Stimulated activated CD8-positive, alpha-beta memory T cell treated with anti-CD3 and anti-CD28 coated beads, Interleukin-4, amount 100 ng/mL, for 48 hours (primary cell): Measurements from ENCODE around the gene SULT1C4.
"Not testable (repeated sequence)": the region's sequence is repeated elsewhere in the genome, so short reads cannot be mapped to it uniquely, and the experiment has no call there.

Experiments used
- DNase-seq: peaks from one replicate; pipeline ENCODE4 v3.0.0-alpha.2; 2020

The SULT1C4 gene

DNA sequence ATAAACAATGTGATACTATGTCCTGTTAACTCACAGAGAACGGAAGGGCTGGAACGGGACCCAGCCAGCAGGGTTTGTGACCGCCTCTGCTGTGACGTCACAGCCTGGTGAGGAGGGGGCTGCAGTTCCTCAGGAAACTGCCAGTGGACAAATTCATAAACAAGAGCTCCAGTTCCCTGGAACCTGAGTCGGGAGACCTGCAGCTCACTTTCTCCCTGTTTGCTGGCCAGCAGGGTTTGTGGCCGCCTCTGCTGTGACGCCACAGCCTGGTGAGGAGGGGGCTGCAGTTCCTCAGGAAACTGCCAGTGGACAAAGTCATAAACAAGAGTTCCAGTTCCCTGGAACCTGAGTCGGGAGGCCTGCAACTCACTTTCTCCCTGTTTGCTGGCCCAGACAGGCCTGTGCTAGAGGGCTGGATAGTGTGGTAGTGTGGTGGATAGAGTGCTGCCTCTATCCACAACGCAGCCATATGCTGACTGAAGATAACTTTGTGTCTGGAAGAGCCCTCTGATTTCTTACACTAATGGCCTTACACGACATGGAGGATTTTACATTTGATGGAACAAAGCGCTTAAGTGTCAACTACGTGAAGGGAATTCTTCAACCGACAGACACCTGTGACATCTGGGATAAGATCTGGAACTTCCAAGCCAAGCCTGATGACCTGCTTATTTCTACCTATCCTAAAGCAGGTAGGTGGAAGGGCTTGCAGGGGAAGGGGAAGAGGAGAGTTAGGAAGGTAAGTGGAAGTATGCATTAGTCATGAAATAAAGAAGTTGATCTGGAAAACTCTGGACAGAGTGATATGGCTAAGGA is at the start of gene SULT1C4:
SULT1C4 (plus strand) TSS at position 140 of the 816 bp plus-strand sequence; CDS start at position 524, 384 bp downstream.
- DNase-seq = no peak

DNA sequence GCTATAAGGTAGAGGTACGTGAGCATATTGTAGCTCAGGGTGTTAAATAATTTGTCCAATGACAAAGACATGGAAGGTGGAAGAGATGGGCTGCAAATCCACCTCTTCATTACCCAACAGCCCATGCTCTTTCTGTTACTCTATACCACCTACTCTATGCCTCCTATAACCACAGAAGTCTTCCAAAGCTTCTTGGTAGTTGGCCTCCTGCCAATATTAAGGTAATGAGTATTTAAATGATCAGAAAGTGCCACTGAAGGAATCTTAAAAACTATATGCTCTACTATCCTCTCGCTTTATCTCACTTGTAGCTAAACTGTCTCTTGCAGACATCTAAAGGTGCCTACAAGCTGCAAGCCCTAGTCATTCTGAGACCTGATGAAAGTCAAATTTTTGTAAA is 48.0 kb upstream of the SULT1C4 start:
- no peak for DNase-seq

- DNase-seq = no peak
These were observed 46.8 kb upstream of the SULT1C4 start for GRCh38 chr2:108330979-108331378.

DNA sequence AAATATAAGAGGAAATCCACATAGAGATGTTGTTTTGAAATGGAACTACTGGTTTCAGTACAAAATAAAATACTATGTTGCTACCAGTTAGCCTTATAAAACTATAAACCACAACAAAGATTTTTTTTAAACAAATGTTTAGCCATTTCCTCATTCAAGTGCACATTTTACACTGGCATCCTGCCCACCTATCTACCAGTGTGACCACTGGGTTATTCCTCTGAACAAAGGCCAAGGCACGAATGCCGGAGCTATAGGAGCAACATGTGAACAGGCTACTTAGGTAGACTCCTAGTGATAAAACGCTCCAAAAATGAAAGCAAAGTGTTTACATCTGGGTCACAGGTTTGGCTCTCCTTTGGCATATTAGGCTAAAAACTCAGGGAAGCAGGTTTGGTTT is 31.8 kb upstream of the SULT1C4 start:
- DNase-seq = no peak

DNA sequence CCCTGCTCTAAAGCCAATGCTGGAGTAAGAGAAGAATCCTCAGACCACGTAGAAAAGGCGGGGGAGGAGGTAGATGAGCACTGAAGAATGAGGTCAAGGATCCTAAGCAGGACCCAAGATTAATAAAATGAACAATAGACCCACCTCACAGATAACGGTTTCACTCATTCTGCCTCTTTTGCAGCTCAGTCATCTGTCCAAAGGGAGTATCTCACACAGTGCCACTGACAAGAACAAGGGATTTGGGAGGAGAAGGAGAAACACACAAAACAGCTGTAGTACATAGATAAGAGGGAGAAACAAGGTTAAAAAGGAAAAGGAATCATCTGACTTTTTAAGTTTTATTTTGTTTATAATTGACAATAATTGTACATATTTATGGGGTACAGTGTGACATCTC is 30.9 kb upstream of the SULT1C4 start:
- no peak for DNase-seq

DNA sequence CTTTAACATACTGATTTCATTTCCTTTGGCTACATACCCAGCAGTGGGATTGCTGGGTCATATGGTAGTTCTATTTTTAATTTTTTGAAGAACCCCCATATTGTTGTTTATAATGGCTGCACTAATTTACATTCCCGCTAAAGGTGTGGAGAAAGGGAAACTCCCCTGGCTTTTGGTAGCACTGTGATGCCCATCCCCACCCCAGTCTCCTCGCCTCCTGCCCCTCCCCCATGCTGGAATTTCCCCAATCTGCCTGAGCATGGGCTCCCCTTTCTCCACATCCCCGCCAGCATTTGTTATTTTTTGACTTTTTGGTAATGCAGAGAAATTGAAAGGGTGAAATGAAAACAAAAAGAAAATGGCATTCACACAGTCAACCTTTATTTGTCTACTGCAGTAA is 30.0 kb upstream of the SULT1C4 start:
- no peak for DNase-seq

GRCh38 chr2:108348816-108349570 is 28.8 kb upstream of the SULT1C4 start:
- no peak for DNase-seq

DNA sequence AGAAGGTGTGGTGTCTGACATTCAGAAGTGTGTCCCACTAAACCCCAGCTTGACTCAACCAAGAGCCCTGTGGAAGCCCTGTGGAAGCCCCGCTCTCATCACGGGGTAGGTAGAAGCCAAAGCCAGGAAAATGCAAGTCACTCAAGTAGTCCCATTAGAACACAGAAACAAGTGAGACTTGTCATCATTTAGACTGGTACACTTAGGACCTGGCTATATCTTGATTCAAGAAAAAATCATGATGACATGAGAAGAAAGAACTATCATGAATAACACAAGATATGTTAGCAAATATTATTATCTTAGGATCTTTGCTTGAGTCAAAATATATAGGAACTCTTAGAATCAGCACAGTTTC is 28.2 kb upstream of the SULT1C4 start:
- DNase-seq = no peak

DNA sequence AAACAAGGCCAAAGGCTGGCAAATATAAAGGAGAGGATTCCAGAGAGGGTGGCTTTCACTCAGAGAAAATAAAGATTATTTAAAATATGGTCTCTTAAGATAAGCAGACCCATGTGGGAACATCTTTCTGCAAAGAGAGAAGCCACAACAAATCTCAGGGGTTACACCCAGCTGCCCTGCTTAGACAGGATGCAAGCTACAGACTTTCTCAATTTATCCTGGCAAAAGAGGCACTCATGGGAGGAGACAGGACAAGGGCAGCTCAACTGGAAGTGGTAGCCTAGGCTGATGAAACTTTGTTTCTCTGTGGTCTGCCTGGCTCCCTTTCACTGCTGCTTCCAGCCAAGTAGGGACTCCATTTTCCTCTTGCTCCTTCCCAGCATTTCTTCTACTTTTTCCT is 25.9 kb upstream of the SULT1C4 start:
- DNase-seq = no peak

GRCh38 chr2:108354136-108354535 is 23.6 kb upstream of the SULT1C4 start:
- no peak for DNase-seq

DNA sequence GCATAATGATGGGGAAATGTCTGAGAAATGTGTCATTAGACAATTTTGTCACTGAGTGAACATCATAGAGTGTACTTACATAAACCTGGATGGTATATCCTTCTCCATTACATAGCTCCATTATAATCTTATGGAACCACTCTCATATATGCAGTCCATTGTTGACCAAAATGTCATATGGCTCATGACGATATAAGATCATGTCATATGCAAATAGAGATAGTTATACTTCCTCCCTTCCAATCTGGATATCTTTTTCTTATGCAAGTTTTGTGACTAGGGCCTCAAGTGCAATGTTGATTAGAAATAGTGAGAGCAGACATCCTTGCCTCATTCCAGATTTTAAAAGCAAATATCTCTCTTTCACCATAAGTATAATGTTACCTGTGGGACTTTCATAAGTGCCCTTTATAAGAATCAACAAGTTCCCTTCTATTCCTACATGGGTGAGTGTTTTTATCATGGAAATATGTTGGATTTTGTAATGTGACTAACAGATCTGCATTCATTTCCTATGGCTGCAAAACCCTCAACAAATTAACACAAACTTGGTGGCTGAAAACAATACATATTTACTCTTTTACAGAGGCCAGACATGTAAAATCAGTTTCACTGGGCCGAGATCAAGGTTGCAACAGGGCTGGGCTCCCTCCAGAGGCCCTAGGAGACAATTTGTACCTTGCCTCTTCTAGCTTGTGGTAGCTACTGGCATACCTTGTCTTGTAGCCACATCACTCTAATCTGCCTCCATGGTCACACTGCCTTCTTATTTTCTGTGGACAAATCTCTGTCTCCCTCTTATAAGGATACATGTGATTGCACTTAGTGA is 21.6 kb upstream of the SULT1C4 start:
- DNase-seq = no peak

DNA sequence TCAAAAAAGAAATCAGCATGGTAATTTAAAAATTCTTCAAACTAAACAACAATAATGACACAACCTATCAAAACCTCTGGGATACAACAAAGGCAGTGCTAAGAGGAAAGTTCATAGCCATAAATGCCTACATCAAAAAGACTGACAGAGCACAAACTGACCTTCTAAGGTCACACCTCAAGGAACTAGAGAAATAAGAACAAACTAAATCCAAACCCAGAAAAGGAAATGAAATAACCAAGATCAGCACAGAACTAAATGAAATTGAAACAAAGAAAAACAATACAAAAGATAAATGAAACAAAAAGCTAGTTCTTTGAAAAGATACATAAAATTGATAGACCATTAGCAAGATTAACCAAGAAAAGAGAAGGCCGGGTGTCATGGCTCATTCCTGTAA is 18.4 kb upstream of the SULT1C4 start:
- DNase-seq = not testable (repeated sequence)

GRCh38 chr2:108360776-108361468 is 16.8 kb upstream of the SULT1C4 start:
- DNase-seq = no peak

DNA sequence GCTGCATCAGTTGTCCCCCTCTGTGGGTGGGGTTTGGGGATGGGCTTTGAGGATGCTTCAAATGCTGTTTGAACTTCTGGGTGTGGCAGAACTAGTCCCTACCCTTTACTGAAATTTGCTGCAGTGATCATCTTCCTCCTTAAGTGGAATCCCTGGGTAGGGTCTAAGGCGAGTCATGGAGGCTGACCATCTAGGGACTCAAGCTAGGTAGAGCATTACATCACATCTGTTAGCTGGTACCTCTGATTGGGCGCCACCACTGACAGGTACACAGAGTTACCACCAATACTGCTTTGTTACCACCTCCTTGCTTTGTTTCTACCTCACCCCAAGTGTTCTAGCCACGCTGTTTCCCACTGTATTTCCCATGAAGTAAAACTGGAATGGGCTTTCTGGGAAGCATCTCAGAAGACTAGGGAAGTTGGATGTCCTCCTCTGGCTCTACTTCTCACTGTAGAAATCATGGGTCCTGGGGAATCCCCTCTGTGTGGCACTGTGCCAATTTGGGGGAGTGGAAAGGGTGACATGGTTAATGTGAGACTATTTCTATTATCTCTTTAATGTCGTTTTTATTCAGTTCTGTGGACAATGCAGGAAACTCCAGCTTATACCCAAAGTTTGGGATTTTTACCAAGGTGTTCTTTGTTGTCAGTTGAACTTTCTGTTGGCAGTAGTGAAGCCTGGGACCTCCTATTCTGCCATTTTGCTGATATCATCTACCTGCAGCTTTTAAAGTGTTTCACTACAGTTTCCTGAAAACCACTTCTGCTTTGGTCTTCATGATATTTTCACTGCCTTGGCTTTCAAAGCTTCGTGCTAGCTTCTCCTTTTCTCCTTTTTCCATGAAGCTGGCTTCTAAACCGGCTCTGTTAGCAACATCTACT is 14.5 kb upstream of the SULT1C4 start:
- DNase-seq = no peak

DNA sequence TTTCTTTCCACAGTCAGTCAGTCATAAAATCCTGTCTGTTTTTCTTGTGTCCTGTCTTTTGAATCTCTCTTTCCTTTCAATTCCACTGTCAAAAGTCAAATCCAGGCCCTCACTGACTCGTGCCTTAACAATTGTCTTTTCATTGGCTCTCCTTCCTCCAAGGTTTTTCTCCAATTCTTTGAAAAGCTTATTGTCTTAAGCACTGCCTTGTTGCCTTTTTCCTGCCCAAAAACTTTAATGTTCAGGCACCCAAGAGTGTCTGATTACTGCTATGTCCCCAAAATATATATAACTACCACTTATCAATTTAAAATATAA is 13.9 kb upstream of the SULT1C4 start:
- DNase-seq = no peak

DNA sequence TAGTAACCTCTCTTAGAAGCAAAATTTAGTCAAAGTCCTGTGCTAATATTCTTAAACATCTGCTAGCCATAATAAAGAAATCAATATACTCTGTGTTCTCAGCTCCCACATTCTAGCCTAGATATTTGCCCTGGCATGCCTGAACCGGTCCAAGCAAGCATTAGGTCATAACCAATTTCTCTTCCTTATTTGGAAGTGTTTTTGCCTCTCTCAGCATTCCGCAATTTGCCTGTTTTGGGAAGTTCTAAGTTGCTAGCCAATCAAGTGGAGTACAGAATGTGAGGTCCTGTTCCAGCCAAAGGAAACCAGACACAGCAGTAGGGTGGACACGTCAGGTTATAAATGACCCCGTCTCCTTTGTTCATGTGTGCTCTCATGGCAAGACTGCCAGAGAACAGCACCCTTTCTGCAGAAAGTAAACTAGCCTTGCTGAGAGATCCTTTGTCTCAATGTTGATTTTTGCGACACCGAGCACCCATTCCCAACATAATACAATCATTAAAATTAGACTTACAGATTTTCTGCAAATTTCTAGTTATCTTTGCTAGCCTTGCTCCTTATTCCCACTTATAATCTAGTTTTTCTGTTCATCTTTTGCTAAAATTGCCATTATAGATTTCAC is 13.0 kb upstream of the SULT1C4 start:
- no peak for DNase-seq

DNA sequence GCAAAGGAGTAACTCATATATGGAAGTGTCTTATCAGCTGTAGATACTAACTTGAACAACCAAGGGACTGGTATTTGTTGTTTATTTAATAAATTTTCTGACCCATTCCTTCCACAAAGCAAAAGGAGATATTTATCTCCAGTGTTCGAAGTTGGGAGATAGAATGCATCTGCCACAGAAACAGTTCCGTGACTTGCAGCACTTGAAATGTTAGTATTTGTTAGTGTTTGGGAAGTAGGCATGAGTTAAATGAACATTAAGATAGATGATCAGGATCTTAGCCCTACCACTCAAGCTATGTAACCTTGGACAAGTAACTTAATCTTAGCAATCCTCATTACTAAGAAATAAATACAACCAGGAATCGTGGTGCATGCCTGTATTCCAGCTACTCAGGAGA is 12.1 kb upstream of the SULT1C4 start:
- no peak for DNase-seq

DNA sequence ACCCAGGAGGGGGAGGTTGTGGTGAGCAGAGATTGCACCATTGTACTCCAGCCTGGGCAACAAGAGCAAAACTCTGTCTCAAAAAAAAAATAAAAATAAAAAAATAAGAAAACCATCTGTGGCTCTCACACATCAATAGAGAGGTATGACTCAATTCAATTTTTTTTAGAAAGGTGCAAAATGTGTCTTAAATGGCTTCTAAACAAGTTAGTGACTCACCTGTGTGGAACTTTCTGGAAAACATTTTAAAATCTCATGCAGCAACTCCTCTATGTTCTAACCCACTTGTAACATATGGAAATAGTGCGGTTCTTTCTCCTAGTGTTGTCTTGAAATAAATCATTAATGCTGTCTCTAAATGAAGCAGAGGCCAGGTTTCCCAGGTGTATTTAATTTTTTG is 10.7 kb upstream of the SULT1C4 start:
- no peak for DNase-seq

GRCh38 chr2:108367561-108368175 is 10.1 kb upstream of the SULT1C4 start:
- DNase-seq = no peak

DNA sequence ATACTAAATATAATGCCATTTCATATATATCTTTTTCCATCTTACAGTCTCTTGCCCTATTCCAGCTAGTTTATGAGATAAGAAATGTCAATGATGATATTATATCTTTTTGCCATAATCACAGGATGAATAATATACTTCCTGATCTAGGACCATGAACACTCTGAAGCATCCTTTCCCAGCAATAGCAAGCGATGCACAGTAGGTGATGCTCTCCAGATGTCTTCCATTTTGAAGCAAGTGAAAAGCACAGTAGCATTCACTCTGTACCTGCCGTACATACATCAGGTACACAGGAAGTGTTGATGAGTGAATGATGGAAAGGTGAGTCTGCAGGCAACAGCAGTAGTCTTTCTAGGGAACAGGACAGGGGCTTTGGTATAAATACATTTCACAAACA is 8.6 kb upstream of the SULT1C4 start:
- no peak for DNase-seq

DNA sequence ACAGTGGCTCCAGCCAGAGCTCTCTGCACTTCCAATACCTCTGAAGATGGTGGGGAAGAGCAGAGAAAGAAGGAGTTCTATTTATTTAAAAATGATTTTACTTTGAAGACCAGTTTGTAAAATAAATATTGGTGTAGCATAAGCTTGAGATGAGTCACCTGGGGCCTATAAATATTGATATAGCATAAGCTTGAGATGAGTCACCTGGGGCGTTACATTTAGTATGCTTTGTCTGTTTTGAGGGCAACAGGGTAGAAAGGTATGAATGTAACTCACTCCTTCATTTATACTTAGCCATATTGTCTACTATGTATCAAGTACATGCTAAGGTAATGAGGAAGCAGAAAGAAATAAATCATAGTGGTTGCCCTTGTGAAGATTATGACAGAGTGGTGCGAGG is 7.7 kb upstream of the SULT1C4 start:
- DNase-seq = no peak
